NOMO-1 (cell line): ENCODE measurements around the gene LUZP1.

ENCODE experiments used
- DNase-seq, 2 experiments: peaks; one replicate each; lab custom pipeline; 2025; ENCODE audit not compliant: unreplicated experiment in 2 of 2; lab: John Stamatoyannopoulos, UW

Gene LUZP1

DNA sequence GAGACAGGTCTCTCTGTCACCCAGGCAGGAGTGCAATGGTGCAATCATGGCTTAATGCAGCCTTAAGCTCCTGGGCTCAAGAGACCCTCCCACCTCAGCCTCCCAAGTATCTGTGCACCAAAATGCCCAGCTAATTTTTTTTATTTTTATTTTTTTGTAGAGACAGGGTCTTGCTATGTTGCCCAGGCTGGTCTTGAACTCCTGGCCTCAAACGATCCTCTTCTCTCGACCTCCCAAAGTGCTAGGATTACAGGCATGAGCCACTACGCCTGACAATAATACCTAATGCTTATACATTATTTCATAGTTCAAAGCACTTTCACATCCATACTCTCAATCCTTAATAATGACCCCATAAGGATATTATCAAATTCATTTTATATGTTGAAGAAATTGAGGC, 48.3 kb downstream of the LUZP1 start:
- no peak for DNase-seq

DNA sequence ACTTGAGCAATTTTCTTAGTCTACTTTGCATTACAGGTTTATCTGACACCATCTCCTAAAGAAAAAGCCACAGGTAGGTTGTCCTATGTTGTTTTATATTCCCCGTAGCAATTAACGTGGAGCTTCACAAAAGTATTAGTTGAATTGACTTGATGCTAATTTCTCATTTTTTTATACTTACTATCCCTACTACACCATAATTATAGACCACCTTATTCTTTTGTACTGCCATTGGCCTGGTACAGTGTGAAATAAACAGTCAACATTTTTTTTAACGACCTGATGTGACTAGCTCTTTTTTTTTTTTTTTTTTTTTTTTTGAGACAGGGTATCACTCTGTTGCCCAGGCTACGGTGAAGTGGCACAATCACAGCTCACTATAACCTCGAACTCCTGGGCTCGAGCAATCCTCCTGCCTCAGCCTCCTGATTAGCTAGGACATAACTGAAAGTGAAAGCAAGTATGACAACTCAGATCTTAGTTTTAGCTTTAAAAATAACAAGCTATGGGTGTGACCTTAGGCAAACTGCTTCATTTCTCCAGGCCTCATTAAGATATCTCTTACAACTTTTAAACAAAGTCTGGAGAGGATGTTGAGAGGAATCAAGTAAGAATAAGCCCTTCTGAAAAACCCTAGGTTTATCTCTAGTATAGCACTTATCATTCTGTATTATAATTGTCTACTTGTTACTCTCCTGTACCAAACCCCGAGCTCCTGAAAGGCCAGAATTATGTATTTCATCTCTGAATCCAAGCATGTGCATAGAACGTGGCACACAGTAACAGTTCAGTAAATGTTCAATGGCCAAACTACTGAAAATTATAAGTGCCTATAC, 49.5 kb downstream of the LUZP1 start:
- peak in 1 of 2 experiments; percentile 5 for DNase-seq

DNA sequence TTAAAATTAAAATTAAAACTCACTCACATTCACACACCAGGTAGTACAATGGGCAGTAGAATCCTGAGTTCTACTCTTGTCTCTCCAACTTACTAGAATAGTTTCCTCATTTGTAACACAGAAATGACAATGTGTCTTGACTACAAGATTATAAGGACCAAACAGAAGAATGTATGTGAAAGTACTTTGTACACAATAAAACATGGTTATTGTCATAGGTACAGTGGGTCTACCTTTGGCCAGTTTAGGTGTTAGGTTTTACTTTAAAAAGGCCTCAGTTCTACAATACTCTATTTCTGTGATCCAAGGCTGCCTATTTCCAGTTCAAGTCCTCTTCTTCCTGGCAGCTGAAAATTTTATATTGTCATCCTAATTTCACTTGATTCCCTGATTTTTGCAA, 50.2 kb downstream of the LUZP1 start:
- DNase-seq, result no peak

DNA sequence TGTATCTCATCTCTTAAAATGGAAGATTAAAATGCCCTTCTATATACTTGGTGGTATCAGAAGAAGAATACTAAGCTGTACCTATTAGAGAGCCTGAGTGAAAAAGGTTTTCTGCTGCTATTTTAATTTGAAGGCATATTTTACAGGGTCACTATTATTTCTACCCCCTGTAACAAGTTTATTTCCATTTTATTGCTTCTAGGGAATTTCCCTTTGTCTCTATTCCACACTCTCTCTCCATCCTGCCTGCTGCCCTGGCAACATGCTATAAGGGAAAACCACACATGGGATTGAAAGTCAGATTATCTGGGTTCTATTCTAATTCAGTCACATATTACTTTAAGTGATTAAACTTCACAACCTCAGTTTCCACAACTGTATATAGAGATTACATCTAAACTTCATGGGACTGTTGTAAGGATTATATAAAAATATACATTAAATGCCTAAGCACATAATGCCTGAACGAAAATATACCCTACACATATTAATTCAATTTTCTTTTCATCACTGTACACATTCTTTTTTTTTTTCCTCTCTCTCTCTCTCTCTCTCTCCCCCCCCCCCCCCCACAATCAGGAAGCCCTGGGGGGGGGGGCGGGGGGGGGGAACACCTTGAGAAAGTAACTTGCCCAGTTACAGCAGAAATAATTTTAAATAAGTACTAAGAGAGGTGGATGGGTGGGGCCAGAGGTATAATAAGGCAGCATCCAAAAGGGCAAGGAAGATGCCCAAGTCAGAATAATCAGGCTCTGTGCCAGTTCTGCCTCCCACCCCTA, 51.5 kb downstream of the LUZP1 start:
- no peak for DNase-seq

DNA sequence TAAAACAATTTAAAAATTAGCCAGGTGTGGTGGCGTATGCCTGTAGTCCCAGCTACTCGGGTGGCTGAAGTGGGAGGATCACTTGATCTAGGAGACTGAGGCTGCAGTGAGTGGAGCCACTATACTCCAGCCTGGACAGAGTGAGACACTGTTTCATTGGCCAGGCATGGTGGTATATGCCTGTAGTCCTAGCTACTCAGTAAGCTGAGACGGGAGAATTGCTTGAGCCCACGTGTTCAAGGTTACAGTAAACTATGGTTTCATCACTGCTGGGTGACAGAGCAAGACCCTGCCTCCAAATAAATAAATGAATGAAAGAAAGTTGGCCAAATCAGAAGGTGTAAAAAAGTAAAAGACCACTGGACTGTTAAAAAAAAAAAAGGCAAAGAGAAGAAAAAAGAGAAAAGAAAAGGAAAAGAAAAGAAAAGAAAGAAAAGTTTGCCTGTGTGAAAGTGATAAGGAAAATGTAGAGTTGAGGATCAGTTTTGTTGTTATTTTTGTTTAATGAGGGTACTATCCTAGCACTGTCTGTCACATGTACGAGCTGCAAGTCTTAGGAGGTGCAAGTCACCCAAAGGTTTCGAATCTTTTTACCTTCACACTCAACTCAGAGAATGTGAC, 52.3 kb downstream of the LUZP1 start:
- no peak for DNase-seq

DNA sequence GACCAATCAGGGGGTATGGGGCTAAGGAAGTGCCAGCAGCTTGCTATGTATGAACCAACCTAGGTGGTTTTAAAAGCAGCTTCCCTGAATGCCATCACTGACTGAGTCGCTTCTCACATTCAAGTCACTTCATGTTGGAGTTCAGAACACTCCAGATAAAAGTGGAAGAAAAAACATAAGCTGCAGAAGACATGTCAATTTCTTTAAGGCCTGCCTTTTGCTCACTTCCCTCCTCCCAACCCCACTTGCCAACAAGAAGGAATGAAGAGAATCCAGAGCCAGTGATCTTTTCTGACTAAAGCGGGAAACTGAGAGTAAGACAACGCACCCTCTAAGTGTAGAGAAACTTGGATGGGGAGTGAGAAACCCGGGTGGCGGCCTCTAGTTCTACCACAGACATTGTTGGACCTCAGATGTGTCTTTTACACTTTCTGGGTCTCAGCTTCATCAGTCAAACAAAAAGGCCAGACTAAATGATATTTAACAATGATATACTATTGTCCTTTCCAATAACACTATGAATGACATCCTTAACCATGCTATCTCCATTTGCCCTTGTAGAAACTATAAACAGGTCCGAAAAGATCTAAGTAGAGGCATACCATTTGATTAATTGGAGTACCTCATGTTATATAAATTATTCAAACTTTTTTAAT, 54.1 kb downstream of the LUZP1 start:
- no peak for DNase-seq

DNA sequence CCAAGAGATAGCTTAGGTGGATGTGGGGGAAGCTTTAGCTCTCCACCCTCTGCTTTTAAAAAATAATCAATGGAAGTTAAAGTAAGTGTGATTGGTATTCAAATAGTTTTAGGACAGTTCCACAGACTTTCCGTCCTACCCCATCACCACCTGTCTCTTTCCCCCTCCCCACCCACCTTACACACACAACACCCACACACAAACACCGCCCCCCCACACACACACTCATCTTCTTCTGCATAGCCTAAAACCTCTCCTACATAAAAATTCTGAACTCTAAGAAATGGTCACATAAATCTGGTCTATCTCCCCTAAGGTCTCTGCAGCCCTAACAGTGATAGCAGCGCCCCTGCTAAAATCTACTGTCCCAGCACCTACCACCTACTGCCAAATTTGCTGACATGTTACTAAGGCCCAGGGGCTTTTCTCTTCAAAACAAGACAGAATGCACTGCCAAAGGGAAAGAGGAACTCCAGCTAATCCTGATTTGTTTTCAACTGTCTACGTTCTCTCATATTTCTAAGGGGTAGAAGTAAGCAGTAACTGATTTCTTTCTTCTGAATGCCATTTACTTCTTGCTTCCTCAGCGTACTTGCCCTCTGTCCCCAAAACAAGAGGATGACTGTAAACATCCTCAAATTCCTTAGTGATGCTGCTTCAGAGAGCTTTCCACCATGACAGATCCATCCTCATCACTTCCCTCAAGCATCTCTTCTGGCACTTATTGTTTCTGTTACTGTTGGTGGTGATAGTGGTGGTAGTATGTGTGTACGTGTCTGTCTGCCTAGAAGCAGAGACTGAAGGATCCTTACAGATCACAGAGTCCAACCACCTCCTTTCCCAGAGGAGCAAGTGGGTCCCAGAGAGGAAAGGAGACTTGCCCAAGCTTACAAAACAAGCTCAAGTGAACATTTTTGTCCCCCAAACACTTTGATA, 56.8 kb downstream of the LUZP1 start:
- no peak for DNase-seq

DNA sequence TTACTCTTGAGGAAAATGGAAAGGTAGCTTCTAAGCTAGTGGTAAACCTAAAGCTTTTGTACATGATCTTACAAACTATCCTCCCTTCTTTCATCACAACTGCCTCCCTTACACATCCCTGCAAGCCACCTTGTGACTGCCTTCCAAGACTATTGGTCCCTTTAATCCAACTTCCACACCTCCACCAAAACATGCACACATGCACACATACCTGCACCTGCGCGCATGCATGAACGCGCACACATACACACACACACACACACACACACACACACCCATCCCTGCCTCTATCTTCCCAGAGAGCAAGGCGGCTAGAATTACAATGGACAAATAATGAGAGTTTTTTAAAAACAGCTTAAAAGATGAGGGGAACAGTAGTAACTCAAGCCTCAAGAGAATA, 58.3 kb downstream of the LUZP1 start:
- no peak for DNase-seq

DNA sequence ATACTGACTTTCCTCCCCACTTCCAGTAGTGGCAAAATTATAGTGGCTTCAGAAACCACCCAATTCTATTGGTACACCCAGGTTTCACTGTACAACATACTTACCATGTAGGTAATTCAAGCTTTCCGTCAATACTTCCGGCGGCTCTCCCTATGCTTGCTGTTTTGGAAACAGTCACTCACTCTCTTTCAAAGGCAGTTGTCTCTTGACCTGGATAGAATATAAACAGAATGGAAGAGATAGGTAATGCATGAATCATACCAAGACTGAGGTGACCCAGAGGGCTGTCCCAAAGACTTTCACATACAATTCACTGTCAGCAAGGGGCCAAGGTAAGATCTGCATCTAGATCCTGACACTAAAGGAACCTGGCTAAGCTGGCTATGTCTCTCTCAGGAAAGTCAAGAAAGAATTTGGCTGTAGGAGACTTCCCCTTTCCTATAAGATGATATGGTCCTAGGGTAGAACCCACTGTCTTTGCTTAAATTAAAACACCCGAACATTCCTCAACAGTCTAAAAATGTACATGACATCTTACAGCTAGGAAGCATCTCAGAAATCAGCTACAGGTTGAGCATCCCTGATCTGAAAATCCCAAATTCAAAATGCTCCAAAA, 59.6 kb downstream of the LUZP1 start:
- DNase-seq, result no peak

DNA sequence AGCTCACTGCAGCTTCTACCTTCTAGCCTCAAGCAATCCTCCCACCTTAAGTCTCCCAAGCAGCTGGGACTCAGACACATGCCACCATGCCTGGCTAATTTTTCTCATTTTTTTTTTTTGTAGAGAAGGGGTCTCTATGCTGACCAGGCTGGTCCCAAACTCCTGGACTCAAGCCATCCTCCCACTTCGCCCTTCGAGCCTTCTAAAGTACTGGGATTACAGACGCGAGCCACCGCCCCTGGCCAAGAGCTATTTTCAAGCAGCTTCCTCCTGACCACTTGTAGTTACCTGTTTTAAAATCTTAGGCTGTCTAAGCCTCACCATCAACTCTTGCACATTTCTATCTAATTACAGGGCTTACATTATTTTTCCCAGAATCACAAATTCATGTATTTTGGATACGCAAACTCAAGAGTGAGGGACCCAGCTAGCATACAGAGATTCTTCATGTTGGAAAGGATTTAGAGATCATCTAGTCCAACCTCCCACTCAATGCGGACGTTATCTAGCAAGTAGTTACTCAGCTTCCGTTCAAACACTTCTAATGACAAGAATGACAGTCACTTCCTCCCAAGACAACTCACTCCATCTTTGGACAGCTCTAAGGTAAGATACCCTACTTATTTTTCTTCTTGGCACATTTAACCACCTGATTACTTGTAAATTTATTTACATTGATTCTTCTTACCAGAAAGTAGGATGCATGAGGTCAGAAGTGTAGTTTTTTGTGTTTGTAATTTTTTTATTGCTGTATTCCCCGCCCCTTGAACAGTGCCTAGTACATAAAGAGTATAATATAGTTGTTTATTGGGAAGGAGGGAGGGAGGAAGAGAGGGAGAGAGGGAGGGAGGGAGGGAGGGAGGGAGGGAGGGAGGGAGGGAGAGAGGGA, 65.4 kb downstream of the LUZP1 start:
- DNase-seq, result peak; percentile 12 to 82

DNA sequence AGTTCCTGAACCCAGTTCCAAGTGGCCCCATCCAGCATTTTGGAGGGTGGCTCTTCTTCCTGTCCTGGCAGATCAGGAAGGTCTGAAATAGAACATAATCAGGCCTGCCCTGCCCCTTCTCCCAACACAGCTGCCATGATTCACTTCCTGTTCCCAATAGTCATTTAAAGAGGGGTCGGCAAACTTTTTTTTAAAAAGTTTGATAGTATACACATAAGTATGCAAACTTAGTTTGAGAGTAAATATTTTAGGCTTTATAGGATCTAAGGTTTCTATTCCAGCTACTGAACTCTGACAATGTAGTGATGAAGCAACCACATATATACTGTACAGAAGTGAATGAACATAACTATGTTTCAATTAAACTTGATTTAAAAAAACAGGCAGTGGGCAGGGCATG, 66.4 kb downstream of the LUZP1 start:
- DNase-seq, result no peak

DNA sequence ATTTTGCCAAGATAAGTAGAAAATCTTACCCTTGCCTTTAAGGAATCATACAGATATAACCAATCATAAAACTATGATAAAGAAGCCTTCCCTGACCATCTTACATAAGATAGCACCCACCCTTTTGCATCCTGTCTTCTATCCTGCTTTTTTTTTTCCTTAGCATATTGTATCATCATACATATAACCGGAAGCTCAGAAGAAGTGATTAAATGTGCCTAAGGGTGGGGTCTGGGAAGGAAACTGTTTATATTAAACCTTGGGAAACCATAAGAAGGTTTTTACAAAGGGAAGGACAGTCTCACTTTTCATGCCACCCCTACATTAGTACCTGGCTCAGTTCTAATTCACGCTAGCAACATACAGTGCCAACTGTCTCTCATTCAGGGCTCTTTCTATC, 66.8 kb downstream of the LUZP1 start:
- no peak for DNase-seq

DNA sequence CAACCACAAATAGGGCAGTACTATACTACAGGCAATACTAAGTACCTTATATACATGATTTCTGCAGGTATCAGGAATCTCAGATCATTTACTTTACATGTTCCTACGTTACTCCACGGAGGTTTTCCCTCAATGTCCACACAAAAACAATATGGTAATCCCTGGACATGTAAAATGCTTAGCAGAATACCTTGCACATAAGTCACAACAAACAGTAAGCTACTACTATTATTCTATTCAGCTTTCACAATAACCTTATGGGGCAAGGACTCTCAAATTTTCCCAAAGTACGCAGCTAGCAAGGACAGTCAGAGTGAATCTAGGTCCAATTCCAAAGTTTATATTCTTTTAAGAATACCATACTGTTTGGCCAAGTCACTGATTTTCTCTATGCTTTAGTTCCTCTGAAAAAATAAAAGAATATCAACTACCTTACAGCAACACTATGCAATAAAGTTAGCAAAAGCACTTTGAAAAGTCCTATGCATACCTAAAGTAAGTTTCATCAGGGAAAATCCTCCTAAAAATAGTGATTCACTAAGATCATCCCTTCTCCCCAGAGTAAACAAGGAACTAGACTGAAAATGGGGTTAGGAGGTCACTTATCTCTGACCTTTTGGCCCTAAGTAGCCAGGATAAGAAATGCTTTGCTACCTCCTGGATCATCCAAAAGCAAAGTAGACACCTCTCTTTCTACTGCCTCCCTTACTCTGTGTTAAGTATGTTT, 67.4 kb downstream of the LUZP1 start:
- DNase-seq, result no peak

DNA sequence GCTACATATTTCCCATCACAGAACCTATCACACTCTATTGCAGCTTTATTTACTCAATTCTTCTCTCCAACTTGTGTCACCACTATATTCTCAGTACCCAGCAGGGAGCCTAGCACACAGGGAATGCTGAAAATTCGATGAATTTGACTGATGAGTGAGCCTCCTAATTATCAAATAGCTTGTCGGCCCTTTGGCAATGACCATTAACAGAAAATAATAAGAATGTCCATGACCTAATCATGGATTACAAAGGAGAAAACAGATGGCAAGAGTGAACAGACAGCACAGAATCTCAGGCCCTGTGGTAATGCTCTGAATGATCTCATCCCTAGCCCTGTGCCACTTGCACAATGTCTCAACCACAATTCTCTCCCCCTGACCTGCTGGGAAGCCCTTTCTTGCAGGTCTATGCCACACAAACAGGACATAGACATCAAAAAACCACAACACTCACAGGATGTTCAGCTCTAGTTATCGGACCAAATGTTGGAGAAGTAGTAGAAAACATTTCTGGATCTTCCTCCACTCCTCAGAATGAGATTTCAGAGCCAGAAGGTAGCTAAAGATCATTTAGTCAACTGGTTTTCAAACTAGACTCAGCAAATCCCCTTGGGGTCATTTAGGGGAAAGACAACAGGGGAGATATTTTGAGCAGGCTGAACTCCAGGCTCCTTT, 68.4 kb downstream of the LUZP1 start:
- DNase-seq, result peak; percentile 61 to 88

DNA sequence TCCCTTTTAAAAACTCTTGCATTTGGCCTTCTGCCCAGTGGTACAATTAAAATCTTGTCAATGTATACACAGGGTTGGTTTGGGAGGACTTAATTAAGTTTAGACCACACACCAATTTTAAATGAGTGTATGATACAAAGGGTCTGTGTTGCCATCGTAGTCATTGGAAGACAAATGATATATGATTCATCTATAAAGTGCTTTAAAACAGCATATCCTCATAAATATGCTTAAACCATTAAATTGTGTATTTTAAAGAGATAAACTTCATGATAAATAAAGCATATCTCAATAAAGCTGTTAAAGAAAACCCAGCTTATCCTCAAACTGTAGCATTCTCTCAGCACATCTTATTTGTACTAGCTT, 69.5 kb downstream of the LUZP1 start:
- DNase-seq, result no peak

DNA sequence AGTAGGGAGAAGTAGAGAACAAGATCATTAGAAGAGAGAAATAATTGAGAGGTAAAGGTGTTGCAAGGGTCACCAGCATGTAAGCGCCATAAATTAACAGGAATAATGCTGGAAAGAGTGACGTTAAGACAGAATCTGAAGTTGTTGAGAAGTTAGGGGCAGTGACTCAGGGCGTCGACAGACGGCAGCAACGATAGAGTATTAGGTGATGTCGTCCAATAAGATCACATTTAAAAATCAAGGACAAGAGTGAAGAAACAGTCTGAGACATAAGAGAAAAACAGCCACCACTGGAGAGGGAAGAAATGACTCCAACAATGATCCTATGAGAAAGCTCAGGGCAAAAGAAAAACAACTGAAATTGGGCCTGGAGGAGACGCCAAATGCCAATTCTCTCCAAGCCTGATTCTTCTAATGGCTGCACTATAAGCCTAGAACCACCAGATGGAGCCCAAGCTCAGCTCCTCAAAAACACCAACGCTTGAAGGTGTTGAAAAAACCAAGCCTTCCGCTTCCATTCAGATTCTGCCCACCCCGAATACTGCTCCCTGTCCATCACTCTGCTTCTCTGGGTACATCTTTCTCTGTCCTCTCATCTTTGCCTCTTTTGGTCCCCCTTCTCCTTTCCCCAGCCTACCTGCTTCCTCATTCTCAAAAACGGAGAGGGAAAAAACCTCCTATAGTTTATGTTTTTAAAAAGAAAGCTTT, 70.0 kb downstream of the LUZP1 start:
- DNase-seq, result peak; percentile 16 to 29

DNA sequence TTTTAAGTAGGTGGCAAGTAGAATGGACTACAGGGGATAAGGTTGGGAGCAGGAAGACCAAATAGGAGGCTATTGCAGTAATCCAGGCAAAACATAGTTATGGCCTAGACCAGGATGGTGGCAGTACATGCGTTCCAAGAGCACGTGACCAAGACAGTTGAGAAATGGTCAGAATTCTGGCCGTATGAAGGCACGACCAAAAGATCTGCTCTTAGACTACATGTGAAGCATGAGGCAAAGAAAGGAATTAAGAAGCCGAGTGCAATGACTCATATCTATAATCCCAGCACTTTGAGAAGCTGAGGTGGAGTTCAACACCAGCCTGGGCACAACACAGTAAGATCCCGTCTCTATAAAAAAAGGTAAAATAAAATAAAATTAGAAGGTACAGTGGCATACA, 71.3 kb downstream of the LUZP1 start:
- DNase-seq, result no peak
